GM12878 (cell line): ENCODE results near the gene TPCN1. TPM values are rescaled to one million over a fixed set of nuclear protein-coding genes. Genes with fewer than 3 reads are reported as not detected.
A peak's percentile ranks its signal among the peaks of the same experiment; 100 is the strongest.

Experiments used
- ATAC-seq: fragments of 200-7000 bp; cut with Tn5 transposase; 3 replicates; pipeline ENCODE4 v1.9.1; 2020; ENCODE audit warnings: mild to moderate bottlenecking, moderate library complexity
- BruUV-seq: library from RNA; stranded (reverse); fragments of 400-500 nt; replicated peaks from 2 replicates; lab custom pipeline; 2021; lab: Mats Ljungman, UMichigan
- CTCF ChIA-PET: fragments of 300-600 bp; sonication (Branson Sonifier 250); formaldehyde crosslinking; extraction: SDS; loops from one replicate; lab custom pipeline; 2021; ENCODE audit warnings: inconsistent platforms; lab: Yijun Ruan, JAX
- POLR2A ChIA-PET: fragments of 350-600 bp; formaldehyde crosslinking; extraction: SDS; loops from one replicate; lab custom pipeline; 2021; ENCODE audit warnings: inconsistent platforms; lab: Charles Lee
- RAD21 ChIA-PET: fragments of 300-600 bp; sonication (Branson Sonifier 250); formaldehyde crosslinking; loops from one replicate; lab custom pipeline; 2023; ENCODE audit warnings: antibody characterized with exemption; ENCODE audit not compliant: unreplicated experiment; lab: Charles Lee
- SMC1A ChIA-PET: fragments of 300-600 bp; sonication (Branson Sonifier 250); formaldehyde crosslinking; loops from one replicate; lab custom pipeline; 2023; ENCODE audit not compliant: unreplicated experiment, uncharacterized antibody; lab: Charles Lee
- DNase-seq: peaks from one replicate; pipeline ENCODE4 v3.0.0-alpha.2; 2011; ENCODE audit warnings: low read depth, low spot score
- FAIRE-seq: peaks from 3 replicates; lab custom pipeline; 2011; peaks lifted over from hg19 to GRCh38; lab: Jason Lieb, UNC
- H2AFZ ChIP-seq: 2 replicates; pipeline ENCODE4 v1.6.0; 2011; ENCODE audit warnings: low read depth, low read length, control low read depth; ENCODE audit not compliant: control insufficient read depth
- H3K27ac ChIP-seq: 2 replicates; pipeline ENCODE4 v1.5.1; 2011; ENCODE audit warnings: control low read depth; ENCODE audit not compliant: control insufficient read depth, insufficient read depth
- H3K27me3 ChIP-seq, 2 experiments: replicated peaks in 1 of 2; 2 replicates each; pipeline versions ENCODE4 v1.6.0 to v1.6.1; 2011; ENCODE audit warnings: low read length in 1 of 2; ENCODE audit not compliant: control insufficient read depth in 2 of 2, insufficient read depth in 2 of 2
- H3K36me3 ChIP-seq, 2 experiments: 2 replicates each; pipeline ENCODE4 v1.5.1; 2011; ENCODE audit warnings: low read length in 1 of 2; ENCODE audit not compliant: control insufficient read depth in 2 of 2, insufficient read depth in 2 of 2
- H3K4me1 ChIP-seq: 2 replicates; pipeline ENCODE4 v1.6.1; 2011; ENCODE audit warnings: mild to moderate bottlenecking, low read length, moderate library complexity, mixed read lengths; ENCODE audit not compliant: control insufficient read depth, insufficient read depth
- H3K4me2 ChIP-seq: 2 replicates; pipeline ENCODE4 v1.6.0; 2011; ENCODE audit warnings: control low read depth; ENCODE audit not compliant: control insufficient read depth, insufficient read depth
- H3K4me3 ChIP-seq: fragments of 200-600 bp; sonication (generic); 2 replicates; pipeline ENCODE4 v1.5.1; 2016
- H3K79me2 ChIP-seq: 2 replicates; pipeline ENCODE4 v1.6.0; 2011; ENCODE audit warnings: low read length; ENCODE audit not compliant: control insufficient read depth, insufficient read depth
- H3K9ac ChIP-seq: 2 replicates; pipeline ENCODE4 v1.8.0; 2011; ENCODE audit warnings: low read length, control low read depth, mixed read lengths; ENCODE audit not compliant: control insufficient read depth, insufficient read depth
- H3K9me3 ChIP-seq: replicated peaks from 3 replicates; pipeline ENCODE4 v1.5.1; 2011; ENCODE audit warnings: mild to moderate bottlenecking, low read length; ENCODE audit not compliant: control insufficient read depth, insufficient read depth
- H4K20me1 ChIP-seq: 2 replicates; pipeline ENCODE4 v1.6.0; 2011; ENCODE audit not compliant: control insufficient read depth, insufficient read depth
- ASH2L ChIP-seq: fragments of 300-600, 200-600 bp; sonication (generic); IDR thresholded peaks from 2 replicates; pipeline ENCODE4 v1.6.1; 2017; ENCODE audit warnings: low read depth, mild to moderate bottlenecking, borderline replicate concordance
- ATF7 ChIP-seq: fragments of 450-650 bp; IDR thresholded peaks from 2 replicates; pipeline ENCODE4 v1.6.1; 2016; ENCODE audit warnings: low read depth, mild to moderate bottlenecking
- BCLAF1 ChIP-seq: fragments of 450-650 bp; IDR thresholded peaks from 2 replicates; pipeline ENCODE4 v1.6.1; 2017; ENCODE audit warnings: antibody characterized with exemption, mild to moderate bottlenecking, moderate library complexity
- CBFB ChIP-seq: IDR thresholded peaks from 2 replicates; pipeline ENCODE4 v1.6.1; 2016; ENCODE audit warnings: antibody characterized with exemption, low read depth
- CBX5 ChIP-seq: sonication (generic); IDR thresholded peaks from 2 replicates; pipeline ENCODE4 v1.6.1; 2016; ENCODE audit warnings: low read depth, moderate library complexity, mild to moderate bottlenecking, inconsistent platforms
- DPF2 ChIP-seq: fragments of 450-650 bp; IDR thresholded peaks from 2 replicates; pipeline ENCODE4 v1.6.1; 2017; ENCODE audit warnings: mild to moderate bottlenecking
- EZH2 ChIP-seq: IDR thresholded peaks from 2 replicates; pipeline ENCODE4 v1.6.1; 2012; ENCODE audit warnings: low read depth, mild to moderate bottlenecking, control low read depth, inconsistent platforms, low read length, borderline replicate concordance; ENCODE audit not compliant: control insufficient read depth
- IKZF1 ChIP-seq: fragments of 450-650 bp; conservative IDR thresholded peaks from 2 replicates; pipeline ENCODE4 v1.6.1; 2017; ENCODE audit warnings: antibody characterized with exemption, mild to moderate bottlenecking
- KLF5 ChIP-seq: fragments of 450-650 bp; IDR thresholded peaks from 2 replicates; pipeline ENCODE4 v1.6.1; 2014; ENCODE audit warnings: mild to moderate bottlenecking; ENCODE audit not compliant: partially characterized antibody
- MAX ChIP-seq: IDR thresholded peaks from 2 replicates; pipeline ENCODE4 v1.6.1; 2012; ENCODE audit warnings: low read depth, low read length, improper control_type of control experiment
- NBN ChIP-seq: fragments of 450-650 bp; IDR thresholded peaks from 2 replicates; pipeline ENCODE4 v1.6.1; 2016
- NFYB ChIP-seq: IDR thresholded peaks from 2 replicates; pipeline ENCODE4 v1.6.1; 2011; ENCODE audit warnings: low read depth, mild to moderate bottlenecking, low read length, improper control_type of control experiment, moderate library complexity; ENCODE audit not compliant: insufficient read depth
- RAD21 ChIP-seq: IDR thresholded peaks from 2 replicates; pipeline ENCODE4 v1.6.1; 2011; ENCODE audit warnings: mild to moderate bottlenecking, low read depth, low read length, moderate library complexity; ENCODE audit not compliant: insufficient read depth
- RB1 ChIP-seq: fragments of 450-650 bp; formaldehyde crosslinking; IDR thresholded peaks from 2 replicates; pipeline ENCODE4 v1.6.1; 2017; ENCODE audit warnings: mild to moderate bottlenecking, borderline replicate concordance
- SIX5 ChIP-seq: IDR thresholded peaks from 2 replicates; pipeline ENCODE4 v1.6.1; 2011; ENCODE audit warnings: mild to moderate bottlenecking, low read depth, low read length, moderate library complexity; ENCODE audit not compliant: severe bottlenecking
- SMC3 ChIP-seq: IDR thresholded peaks from 2 replicates; pipeline ENCODE4 v1.6.1; 2011; ENCODE audit warnings: low read length, improper control_type of control experiment, borderline replicate concordance
- TCF12 ChIP-seq: IDR thresholded peaks from 2 replicates; pipeline ENCODE4 v1.6.1; 2011; ENCODE audit warnings: low read depth, mild to moderate bottlenecking, low read length
- ZBED1 ChIP-seq: IDR thresholded peaks from 2 replicates; pipeline ENCODE4 v1.6.1; 2016; ENCODE audit warnings: borderline replicate concordance
- WGBS: methylation state at CpG from one replicate; pipeline ENCODE4 v1.1.6; 2016; ENCODE audit warnings: low lambda C conversion rate; ENCODE audit not compliant: insufficient replicate concordance, insufficient coverage; ENCODE audit errors: missing lambda C conversion rate; 5-methylcytosine and 5-hydroxymethylcytosine counted together
- in situ Hi-C: fragments of 300-500 bp; cut with MboI; formaldehyde crosslinking; loops from 9 replicates; pipeline ENCODE4 v1.14.3; 2018; ENCODE audit warnings: mixed read lengths
- intact Hi-C: fragments of 100-400 bp; cut with micrococcal nuclease; formaldehyde crosslinking; loops from one replicate; pipeline ENCODE4 v1.14.2; 2022; ENCODE audit not compliant: unreplicated experiment
- polyA plus RNA-seq, 11 experiments: library from polyadenylated mRNA; depleted of rRNA in 4 of 11; unstranded in 6 of 11; stranded (reverse) in 5 of 11; fragments of >200 nt; fragmentation: Nextera tagmentation in 4 of 11; fragmentation: Illumina TruSeq in 1 of 11; extraction: Ambion mirVana in 4 of 11; extraction: Trizol in 1 of 11; gene quantifications; 1 replicate in 1 of 11; 2 replicates in 10 of 11; pipeline versions ENCODE4 v1.2.1 to v1.2.3, GENCODE V29; 2011 to 2016; ENCODE audit warnings: inconsistent platforms in 2 of 11, missing spikeins in 2 of 11, low read depth in 1 of 11
- total RNA-seq, 4 experiments: library from RNA; depleted of rRNA in 3 of 4; stranded (reverse); fragments of >200 nt in 3 of 4; fragmentation: Illumina TruSeq in 1 of 4; extraction: Trizol in 1 of 4; gene quantifications; 2 replicates each; pipeline versions ENCODE4 v1.2.1 to v1.2.3, GENCODE V29; 2013 to 2021
- TF ChIP-seq, protein P1 (sequence below): fragments of 450-650 bp; IDR thresholded peaks from 2 replicates; pipeline ENCODE4 v1.6.1; 2016; ENCODE audit warnings: mild to moderate bottlenecking

Gene TPCN1
- total and polyA plus RNA-seq, 10 of the 15 experiments (the other 5 are each of a cell fraction or from before 2014, with no cell fraction given), result 0.79 to 30.9 (median 19.4) TPM

DNA sequence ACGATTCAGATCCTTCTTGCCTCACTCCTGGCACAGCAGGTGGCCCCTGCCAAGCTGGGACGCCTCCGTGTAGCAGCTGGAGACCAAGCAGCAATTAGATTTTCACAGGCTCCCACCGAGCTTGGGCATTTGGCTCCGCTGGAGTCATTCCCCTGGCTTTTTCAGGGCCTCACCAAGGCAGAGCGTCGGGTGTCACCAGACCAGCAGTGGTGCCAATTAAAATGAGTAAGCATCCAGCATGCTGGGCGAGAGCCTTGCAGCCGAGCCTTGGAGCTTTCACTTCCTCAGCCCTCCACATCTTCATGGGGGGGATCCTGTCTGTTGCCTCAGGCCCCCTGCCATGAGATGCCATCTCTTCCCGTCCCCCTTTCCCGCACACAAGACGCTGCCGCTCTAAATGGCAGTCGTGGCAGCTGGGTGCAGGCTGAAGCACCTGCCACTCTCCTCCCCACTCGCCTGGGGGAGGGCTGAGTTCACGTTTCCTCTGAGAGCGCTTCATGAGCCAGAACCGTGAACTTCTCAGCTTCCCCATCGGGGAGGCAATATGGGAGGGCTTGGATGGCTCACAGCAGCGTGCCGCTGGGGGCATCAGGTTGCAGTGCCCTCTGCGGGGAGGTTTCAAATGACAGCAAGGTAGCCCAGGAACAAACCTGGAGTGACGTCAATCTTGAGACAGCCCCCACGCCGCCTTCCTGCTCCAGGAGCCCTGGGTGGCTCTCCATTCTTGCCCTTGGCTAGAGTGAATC lies 11.7 kb downstream of the TPCN1 start:
- no peak overlapping the region; the same call in 1 of the 2 replicates for H3K4me3 ChIP-seq
- H3K9me3 ChIP-seq, result no peaks in the 10 kb centered on the region
- H3K27ac ChIP-seq, result peak overlapping the region; percentile 86
- DNase-seq (peak; percentile 69), ATAC-seq (peak; percentile 78), FAIRE-seq (peak; percentile 87)
- SMC1A ChIA-PET, result interaction anchor here (1.0 to 15.7 kb wide), 9 partner anchors 10 to 51 kb away, joined by 3 to 237 read pairs (median 7); partner anchors contain the start of gene DDX54
- in situ Hi-C loops (no loop called here), intact Hi-C loops (loop anchor here (2.0 kb wide), 1 partner anchor 36 kb away; no protein-coding TSS in a partner anchor)
- BruUV-seq, result no TSS peak
- CTCF ChIA-PET, result interaction anchor here (0.9 to 2.6 kb wide), 12 partner anchors 10 to 184 kb away, joined by 3 to 11 read pairs (median 4); no protein-coding TSS in a partner anchor
- H4K20me1 ChIP-seq, result no peaks in the 10 kb centered on the region
- 29% methylated on average over 25 of the region's 25 CpGs for WGBS
- H2AFZ ChIP-seq, result peak overlapping the region; percentile 22
- POLR2A ChIA-PET, result interaction anchor here (0.8 to 7.6 kb wide), 6 partner anchors 11 to 46 kb away, joined by 3 to 74 read pairs (median 3); partner anchors contain the start of gene TPCN1
- H3K27me3 ChIP-seq, result no peaks in the 10 kb centered on the region
- peak overlapping the region; percentile 67 for H3K9ac ChIP-seq
- H3K4me2 ChIP-seq, result peak overlapping the region; percentile 46
- H3K79me2 ChIP-seq, result peaks cover 8% of the 10 kb centered on the region
- peaks cover 9 to 33% of the 10 kb centered on the region in 2 experiments for H3K36me3 ChIP-seq
- RAD21 ChIA-PET, result interaction anchor here (0.8 to 6.6 kb wide), 13 partner anchors 11 to 193 kb away, joined by 3 to 47 read pairs (median 4); partner anchors contain the start of genes DDX54, RITA1, SDSL and TPCN1
- peaks cover 57% of the 10 kb centered on the region for H3K4me1 ChIP-seq
- TF ChIP-seq TCF12 (0 out of 2 replicates have a peak, but pooled peaks have one; percentile 54), ZBED1 (no peak), MAX (peak; percentile 39; the same call in 1 of the 2 replicates), SMC3 (peak; percentile 55; the same call in 1 of the 2 replicates), ASH2L (no peak), BCLAF1 (no peak), EZH2 (no peak), CBFB (no peak), IKZF1 (peak; percentile 73), KLF5 (peak; percentile 63), DPF2 (peak; percentile 86), SIX5 (no peak), NFYB (0 out of 2 replicates have a peak, but pooled peaks have one; percentile 13), CBX5 (0 out of 2 replicates have a peak, but pooled peaks have one; percentile 39), NBN (peak; percentile 89), ATF7 (peak; percentile 70), RB1 (0 out of 2 replicates have a peak, but pooled peaks have one; percentile 20), RAD21 (peak; percentile 48)
- TF ChIP-seq, protein P1, sequence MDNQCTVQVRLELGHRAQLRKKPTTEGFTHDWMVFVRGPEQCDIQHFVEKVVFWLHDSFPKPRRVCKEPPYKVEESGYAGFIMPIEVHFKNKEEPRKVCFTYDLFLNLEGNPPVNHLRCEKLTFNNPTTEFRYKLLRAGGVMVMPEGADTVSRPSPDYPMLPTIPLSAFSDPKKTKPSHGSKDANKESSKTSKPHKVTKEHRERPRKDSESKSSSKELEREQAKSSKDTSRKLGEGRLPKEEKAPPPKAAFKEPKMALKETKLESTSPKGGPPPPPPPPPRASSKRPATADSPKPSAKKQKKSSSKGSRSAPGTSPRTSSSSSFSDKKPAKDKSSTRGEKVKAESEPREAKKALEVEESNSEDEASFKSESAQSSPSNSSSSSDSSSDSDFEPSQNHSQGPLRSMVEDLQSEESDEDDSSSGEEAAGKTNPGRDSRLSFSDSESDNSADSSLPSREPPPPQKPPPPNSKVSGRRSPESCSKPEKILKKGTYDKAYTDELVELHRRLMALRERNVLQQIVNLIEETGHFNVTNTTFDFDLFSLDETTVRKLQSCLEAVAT, result peak; percentile 33; the same call in 1 of the 2 replicates
